Superior temporal gyrus (tissue), 1 donor: ENCODE data around the gene SYCP2L.
"Not testable (repeated sequence)": the region's sequence is repeated elsewhere in the genome, so short reads cannot be mapped to it uniquely, and the experiment has no call there.

Experiments
- DNase-seq: peaks from one replicate; pipeline ENCODE4 v3.0.0-alpha.2; 2016; ENCODE audit errors: extremely low spot score

The SYCP2L gene

DNA sequence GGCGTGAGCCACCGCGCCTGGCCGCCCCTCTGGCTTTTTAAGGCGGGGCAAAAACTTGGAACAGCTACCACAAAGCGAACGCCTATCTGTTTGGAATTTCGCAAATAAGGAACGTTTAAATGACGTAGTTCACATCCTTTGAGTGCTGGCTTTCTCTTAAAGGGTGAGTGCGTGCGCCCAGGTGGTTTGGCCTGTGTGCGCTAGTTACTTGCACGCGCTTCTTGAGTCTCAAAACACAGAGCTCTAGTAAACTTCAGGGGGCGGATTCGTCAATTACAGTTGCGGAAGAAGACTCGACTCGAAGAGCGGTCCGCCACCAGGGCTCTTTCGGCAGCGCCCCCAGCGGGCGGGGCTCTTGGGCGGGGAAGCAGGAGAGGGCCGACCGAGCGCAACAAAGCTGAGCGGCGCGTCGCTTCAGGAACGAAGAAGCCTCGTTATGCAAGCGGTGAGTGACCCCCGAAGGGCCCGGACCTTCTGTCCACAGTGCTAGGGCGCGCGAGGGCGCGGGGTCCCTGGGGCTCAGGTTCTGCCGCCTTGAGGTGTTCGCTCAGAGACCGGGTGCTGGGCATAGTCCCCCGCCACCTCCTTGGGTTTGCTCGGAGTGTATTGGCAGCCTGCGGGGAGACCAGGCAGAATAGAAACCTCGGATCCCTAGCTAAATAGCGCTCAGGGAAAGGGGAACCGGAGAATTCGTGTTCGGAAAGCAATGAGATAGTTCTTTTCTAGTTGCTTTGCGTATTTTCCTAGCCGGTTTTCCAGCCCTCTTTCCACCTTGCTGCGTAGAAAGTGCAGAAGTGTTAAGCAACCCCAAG is at the start of gene SYCP2L:
SYCP2L (plus strand) TSS at position 362 of the 812 bp plus-strand sequence; CDS start at position 437, 75 bp downstream.
- no peak for DNase-seq

DNA sequence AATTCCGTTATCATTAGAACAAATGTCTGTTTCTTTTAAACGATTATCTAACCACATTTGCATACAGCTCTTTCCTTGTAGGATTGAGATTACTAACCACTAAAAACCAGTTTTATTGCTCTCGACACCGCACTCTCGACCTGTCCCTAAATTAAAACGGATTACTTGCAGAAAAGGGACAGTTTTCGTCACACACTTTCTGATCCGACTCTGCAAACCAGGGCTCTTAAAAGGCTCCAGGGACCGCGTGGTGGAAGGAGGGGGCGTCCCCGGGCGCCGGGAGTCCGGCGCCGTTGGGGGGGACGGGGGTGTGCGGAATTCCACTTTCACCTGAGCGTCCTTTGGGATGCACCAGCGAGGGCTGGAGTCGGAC is 49.2 kb upstream of the SYCP2L start:
- peak; percentile 13 for DNase-seq

DNA sequence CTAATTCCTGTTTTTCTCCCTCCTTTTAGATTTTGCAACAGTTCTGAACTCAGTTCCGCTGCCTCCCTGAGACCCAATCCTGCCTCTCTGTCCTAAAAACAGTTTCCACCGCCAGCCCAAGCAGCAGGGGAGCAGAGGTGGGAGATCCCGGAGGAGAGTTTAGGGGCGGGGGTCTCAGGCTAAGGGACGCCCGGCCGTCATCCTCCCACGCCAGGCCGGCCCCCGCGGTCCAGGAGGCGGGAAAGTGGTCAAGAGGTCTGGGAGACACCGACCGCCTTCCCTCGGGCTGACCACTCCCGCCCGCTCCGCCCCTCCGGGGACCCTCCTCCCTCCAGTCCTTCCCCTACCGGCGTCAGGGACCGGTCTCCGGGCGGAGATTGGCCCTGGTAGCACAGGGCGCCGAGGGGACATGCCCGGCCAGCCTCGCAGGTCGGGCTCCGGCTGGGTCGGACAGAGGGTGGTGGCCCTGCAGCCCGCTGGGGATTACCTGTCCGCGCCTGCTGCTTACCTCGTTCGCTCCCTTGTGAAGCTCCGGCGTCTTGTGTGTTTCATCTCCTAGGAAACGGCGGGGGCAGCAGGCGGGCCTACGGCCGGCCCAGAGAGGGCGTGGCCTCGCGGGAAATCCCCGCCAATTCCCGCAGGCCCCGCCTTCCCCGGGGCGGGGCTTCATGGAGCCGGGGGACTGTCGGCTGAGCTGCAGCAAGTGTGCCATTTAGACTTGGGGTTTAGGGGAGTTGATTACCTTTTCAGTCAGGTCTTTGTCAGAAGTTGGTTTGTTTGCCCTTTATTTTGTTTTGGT is 48.7 kb upstream of the SYCP2L start, which contains the start of gene MAK:
MAK (minus strand) TSS at position 545 of the 799 bp plus-strand sequence. CDS start 7,891 bp downstream, outside the sequence.
- peak; percentile 80 for DNase-seq

DNA sequence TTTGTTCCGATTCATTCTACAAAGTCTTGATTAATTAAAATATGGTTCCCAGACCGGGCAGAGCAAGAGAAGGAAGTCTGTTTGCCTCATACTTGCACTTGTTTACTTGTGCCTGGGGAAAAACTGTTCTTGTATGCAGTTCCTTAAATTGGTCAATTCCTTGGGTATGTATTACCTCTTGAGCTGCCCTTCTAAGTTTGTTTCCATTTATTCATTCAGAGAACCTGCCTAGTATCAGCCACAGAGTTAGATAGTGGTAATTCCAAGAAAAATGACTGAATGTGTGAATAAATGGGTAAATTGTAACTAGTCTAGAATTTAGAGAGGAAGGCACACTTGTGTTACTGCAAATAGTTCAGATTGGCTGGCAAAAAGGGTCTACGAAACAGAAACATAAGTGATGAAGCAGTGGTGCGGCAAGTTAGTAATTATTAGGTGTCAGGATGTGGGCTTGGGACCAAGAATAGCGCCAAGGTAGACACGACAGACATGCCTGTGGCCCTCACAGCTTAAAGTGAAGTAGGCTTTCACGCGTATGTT is 48.0 kb upstream of the SYCP2L start:
- DNase-seq, result no peak

DNA sequence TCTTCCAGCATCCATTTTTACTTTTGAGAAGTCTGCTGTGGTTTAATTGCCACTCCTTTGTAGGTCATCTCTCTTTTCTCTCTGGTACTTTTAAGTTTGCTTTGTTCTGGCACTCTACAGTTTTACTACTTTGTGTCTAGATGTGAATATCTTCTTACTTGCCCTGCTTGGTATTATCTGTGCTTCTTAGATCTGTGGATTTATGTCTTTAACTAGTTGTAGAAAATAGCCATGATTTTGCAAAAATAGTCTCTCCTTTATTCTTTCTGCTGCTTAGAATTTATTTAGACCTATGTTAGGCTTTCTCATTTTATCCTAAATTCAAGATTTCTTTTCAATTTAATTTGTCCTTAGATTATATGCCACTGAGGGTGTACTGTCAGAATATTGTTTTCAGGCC is 43.3 kb upstream of the SYCP2L start:
- no peak for DNase-seq

DNA sequence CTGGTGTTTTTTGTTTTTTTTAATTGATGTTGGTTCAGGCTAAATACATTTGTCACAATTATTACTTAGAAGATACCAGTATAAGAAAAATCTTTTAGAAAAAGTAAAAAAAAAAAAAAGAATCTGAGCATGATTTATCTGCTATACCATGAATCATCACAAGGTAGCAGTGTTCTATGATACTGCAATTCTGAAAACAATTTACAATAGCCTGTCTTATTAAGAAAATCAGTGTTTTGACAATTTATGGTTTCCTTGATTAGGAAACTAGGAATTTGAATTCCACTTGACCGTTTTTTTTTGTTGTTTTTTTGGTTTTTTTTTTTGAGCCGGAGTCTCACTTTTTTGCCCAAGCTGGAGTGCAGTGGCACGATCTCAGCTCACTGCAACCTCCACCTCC is 39.2 kb upstream of the SYCP2L start:
- DNase-seq, result no peak

DNA sequence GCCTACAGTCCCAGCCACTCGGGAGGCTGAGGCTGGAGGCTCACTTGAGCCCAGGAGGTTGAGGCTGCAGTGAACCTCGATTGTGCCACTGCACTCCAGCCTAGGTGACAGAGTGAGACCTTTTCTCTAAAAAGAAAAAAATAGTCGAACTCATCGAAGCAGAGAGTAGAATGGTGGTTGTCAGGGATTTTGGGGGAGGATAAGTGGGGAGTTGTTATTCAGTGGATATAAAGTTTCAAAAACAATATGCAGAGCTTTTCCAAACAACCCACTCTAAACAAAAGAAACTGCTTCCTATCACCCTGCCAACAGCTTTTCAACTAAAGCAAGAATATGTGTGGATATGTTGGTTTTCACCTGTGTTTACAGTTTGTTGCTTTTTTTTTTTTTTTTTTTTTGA is 37.0 kb upstream of the SYCP2L start:
- no peak for DNase-seq

DNA sequence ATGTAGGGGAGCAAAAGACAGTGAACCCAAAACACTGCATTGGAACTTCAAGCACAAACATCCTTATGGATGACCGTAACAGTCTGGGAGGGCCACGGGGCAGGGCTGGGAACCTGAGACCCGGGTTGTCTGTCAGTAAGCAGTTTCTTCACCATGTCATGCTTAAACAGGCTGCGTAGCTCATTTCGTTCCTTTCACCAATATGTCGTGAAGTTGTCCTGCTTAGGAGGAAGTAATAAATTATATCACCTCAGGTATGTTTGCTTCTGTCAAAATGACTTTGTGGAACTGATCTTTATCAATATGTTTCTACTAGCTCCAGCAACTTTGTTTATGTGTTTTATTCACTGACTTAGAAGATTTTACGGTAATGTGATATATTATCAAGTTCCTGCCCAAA is 36.1 kb upstream of the SYCP2L start:
- DNase-seq, result no peak

DNA sequence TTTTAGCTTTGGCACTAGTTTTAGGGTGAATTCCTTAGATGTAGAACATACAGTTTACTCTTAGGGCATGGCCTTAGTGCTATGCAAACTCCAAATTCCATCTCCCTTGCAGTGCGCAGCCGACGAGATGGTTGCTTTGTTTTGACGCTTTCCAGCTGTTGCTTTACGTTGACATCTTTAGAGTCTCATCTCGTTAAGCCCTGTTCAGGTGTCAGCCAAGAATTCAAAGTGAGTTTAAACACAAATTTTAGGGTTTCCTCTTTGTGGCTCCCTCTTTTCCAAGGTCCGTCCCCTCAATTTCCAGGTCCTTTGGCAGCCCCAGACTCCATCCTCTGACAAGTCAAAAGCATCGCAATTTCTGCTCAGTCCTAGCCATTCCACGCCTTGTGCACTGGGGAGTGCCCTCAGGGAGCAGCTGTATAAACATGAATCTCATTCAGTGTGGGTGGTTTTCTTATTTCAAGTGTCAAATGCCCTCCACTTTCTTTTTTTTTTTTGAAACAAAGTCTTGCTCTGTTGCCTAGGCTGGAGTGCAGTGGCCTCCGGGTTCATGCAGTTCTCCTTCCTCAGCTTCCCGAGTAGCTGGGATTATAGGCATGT is 34.4 kb upstream of the SYCP2L start:
- DNase-seq, result no peak

DNA sequence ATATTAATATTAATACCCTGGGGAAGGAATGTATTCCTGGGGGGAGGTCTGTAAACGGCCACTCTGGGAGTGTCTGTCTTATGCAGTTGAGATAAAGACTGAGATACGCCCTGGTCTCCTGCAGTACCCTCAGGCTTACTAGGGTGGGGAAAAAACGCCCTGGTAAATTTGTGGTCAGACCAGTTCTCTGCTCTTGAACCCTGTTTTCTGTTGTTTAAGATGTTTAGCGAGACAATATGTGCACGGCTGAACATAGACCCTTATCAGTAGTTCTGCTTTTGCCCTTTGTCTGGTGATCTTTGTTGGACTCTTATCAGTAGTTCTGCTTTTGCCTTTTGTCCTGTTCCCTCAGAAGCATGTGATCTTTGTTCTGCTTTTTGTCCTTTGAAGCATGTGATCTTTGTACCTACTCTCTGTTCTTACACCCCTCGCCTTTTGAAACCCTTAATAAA is 33.0 kb upstream of the SYCP2L start:
- not testable (repeated sequence) for DNase-seq

DNA sequence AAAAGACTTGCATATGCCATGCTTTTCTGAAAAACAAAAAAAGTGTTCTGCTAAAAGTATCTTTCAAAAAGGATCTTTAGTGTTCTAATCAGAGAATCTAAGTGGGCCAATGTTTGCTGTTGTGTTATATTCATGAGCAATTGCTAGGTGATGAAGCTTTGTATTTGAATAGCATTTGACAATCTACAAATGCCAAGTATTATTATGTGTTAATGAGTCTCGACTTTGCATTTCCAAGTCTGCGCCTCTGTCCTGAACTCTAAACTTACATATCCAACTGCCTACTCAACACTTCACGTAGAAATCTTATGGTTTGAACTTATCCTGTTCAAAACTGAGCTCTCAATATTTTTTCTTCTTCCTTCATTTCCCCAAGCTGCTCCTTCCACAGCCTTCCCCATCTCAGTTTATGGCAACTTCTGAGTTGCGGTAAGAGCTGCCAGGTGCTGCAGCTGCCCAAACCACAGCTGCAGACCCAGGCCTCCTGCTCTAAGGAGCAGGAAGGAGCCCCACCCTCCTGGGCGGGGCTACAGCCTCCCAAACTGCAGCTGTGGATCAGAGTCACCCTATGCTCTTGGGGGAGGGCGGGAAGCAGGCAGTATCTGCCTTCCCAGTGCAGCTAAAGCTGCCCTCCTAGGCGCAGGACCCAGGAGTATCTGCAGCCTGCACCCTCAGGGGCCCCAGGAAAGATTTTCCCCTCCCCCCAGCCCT is 31.8 kb upstream of the SYCP2L start:
- DNase-seq, result no peak

DNA sequence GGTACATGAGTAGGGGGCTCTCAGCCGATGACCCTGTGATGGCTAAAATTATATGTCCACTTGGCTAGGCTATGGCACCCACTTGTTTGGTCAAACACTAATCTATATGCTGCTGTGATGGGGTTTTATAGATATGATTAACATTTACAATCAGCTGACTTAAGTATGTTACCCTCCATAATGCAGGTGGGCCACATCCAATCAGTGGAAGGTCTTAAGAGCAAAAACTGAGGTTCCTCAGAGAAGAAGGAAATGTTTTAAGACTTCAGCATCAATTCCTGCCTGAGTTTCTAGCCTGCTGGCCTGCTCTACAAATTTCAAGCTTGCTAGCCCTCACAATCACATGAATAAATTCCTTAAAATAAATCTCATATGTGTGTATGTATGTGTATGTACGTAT is 29.6 kb upstream of the SYCP2L start:
- no peak for DNase-seq

DNA sequence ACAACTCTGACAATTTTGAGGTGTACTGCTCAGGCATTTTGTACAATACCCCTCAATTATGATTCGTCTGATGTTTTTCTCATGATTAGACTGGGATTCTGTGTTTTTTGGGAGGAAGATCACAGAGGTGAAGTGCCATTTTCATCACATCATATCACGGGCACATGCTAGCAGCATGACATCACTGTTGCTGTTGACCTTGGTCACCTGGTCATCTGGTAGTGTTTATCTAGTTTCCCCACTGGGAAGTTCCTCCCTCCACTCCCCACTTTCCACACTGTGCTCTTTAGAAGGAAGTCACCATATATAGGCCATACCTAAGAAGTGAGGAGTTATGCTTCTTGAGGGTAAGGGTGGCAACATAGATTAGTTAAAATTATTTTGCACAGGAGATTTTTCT is 25.8 kb upstream of the SYCP2L start:
- DNase-seq, result no peak

DNA sequence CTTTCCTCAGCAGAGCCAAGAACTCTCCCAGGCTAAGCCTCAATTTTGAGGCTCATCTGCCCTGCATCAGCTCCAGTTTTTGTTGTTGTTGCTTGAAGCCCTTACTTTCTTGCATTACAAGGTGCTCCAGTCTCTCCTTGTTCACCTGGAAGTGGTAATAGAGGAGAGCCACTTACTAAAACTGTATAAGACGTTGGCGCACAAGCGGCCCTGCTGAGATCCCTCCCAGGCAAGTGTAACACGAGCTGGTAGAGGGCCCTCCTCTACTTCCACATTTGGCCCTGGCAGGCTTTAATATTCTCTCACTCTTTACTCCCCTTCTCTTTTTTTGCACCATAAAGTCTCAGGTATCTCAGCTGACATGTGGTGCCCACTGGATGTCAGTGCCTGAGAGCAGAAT is 24.5 kb upstream of the SYCP2L start:
- no peak for DNase-seq

DNA sequence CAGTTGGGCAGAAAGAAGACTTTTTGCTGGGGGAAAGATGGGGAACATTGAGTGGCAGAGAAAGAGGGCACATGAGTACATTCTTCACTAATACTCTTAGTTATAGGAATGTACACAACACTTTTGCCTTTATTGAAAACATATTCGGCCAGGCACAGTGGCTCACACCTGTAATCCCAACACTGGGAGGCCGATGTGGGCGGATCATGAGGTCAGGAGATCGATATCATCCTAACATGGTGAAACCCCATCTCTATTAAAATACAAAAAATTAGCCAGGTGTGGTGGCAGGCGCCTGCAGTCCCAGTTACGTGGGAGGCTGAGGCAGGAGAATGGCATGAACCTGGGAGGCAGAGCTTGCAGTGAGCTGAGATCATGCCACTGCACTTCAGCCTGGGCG is 23.8 kb upstream of the SYCP2L start:
- DNase-seq, result not testable (repeated sequence)

DNA sequence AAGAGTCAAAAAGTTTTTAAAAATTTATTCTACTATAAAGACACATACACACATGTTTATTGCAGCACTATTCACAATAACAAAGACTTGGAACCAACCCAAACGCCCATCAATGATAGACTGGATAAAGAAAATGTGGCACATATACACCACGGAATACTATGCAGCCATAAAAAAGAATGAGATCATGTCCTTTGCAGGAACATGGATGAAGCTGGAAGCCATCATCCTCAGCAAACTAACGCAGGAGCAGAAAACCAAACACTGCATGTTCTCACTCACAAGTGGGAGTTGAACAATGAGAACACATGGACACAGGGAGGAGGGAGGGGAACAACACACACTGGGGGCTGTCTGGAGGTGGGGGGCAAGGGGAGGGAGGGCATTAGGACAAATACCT is 20.1 kb upstream of the SYCP2L start:
- not testable (repeated sequence) for DNase-seq

DNA sequence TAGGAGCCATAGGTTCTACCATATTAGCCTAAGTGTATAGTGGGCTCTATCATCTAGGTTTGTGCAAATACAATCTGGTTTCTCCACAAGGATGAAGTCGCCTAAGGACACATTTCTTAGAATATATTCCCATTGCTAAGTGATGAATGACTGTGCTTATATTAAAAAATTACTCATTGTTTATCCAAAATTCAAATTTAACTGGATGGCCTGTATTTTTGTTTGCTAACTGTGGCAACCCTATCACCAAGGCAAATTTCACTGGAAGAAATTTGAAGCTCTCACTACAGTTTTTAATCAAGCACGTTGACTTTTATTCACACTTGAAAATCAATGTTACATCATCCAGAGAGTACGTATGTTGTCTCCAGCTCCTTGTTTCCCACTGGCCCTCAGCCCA is 18.9 kb upstream of the SYCP2L start:
- no peak for DNase-seq

DNA sequence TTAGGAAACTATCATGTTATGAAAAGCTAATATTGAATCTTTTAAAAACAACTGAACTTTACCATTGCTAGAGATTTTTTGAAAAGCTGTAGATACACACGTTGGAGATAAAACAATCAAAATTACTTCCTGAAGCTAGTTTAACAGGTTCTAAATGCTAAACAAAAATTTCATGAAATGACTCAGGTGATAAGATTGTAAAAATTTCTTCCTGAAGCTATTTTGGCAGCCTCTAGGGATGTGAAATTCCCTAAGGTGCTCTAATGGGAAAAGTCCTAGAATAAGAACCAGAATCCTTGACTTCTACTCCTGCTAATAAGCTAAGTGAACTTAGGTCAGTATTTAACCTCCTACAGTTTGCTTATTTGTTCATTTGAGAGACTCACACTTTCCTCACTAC is 13.5 kb upstream of the SYCP2L start:
- DNase-seq, result no peak

DNA sequence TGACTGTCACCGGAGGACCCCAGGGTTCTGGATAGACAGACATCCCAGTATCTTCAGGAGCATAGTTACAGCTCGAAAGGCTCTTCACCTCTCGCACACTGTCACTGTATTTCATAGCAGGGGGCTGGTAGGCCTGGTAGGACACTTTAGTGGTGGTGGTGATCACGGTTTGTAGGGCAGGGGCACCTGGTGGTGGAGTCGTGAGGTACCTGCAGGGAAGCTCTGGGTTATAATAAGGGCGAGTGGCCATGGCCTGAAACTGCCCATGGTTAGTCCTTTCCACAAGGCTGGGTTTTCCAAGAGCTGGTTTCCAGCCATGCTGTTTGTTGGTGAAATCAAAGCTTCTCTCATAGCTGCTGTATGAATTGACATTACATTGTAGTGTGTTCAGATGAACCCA is 12.6 kb upstream of the SYCP2L start:
- DNase-seq, result no peak

DNA sequence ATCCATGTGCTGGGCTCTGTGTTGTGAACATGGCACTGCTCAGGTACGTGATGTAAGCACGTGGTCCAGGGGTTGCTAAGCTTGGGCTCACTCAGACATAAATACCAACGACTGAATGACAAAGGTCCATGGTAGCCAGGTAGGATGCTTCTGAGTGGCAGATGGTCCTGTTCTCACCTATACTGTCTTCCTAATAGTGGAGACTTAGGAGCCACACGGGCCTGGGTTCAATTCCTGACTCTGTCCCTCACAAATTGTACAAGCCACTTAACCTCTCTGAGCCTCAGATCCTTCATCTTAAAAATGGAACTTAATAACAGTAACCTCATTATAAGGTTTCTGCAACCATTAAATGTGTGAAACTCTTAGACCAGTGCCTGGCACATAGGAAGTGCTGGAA is 11.8 kb upstream of the SYCP2L start:
- DNase-seq, result no peak

DNA sequence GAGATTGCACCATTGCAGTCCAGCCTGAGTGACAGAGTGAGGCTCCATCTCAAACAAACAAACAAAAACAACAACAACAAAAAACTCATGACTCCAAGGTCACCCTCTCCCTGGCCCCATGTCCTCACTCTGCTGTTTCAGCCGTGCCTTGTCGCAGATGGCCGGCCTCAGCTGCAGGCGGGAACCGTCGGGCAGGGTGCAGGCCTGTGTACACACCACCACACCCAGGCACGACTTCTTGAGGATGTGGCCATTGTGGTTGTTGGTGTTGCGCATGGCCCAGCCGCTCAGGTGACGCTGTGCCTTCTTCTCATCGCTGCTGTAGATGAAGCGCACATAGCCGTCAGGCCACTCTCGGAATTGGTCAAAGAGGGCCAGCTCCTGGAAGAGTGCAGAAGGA is 9.8 kb upstream of the SYCP2L start:
- DNase-seq, result no peak

DNA sequence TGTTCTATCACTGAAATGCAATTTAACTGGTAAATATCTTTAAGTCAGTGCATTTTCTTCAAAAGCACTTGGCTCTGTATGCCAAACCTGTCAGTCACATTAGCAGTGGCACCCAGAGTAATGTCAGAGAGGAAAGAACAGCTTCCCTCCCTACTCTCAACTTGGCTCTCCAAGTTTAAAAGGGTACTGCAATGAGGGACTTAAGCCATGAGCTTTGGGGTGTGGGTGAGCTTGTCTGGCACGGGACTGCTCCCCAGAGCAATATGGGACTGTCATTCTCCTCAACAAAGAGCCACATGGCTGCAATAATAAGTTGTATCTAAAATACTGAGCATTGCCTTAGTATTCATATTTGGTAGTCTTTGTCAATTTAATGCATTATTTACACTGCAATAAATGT is 9.0 kb upstream of the SYCP2L start:
- no peak for DNase-seq
